HepG2 (cell line): ENCODE measurements around the gene ZNF606. TPM values are rescaled to one million over a fixed set of nuclear protein-coding genes. Genes with fewer than 3 reads are reported as not detected.
A peak's percentile ranks its signal among the peaks of the same experiment; 100 is the strongest.

Source experiments
- CEBPG ChIP-seq: IDR thresholded peaks from 2 replicates; pipeline ENCODE4 v1.6.1; 2016
- CHD2 ChIP-seq: IDR thresholded peaks from 2 replicates; pipeline ENCODE4 v1.6.1; 2011; ENCODE audit warnings: low read depth, low read length, improper control_type of control experiment
- EP300 ChIP-seq, 3 experiments: sonication (generic) in 1 of 3; formaldehyde crosslinking in 1 of 3; IDR thresholded peaks; 2 replicates each; pipeline versions ENCODE4 v1.5.1 to v1.6.1; 2011 to 2020; ENCODE audit warnings: low read depth in 2 of 3, low read length in 2 of 3, borderline replicate concordance in 1 of 3, improper control_type of control experiment in 1 of 3, mild to moderate bottlenecking in 1 of 3, missing genetic modification reagents in 1 of 3, moderate library complexity in 1 of 3
- EZH2 ChIP-seq: conservative IDR thresholded peaks from 2 replicates; pipeline ENCODE4 v1.6.1; 2012; ENCODE audit warnings: mild to moderate bottlenecking, low read depth, low read length, moderate library complexity
- HNF4A ChIP-seq: sonication (generic); formaldehyde crosslinking; IDR thresholded peaks from 2 replicates; pipeline ENCODE4 v1.4.0; 2020; ENCODE audit warnings: missing genetic modification reagents
- KAT8 ChIP-seq: IDR thresholded peaks from 2 replicates; pipeline ENCODE4 v1.6.1; 2016; ENCODE audit warnings: missing genetic modification reagents, missing compliant biosample characterization
- MIER3 ChIP-seq: IDR thresholded peaks from 2 replicates; pipeline ENCODE4 v1.6.1; 2016; ENCODE audit warnings: missing compliant biosample characterization, borderline replicate concordance
- NFRKB ChIP-seq: fragments of 450-650 bp; IDR thresholded peaks from 2 replicates; pipeline ENCODE4 v1.6.1; 2017
- POLR2A ChIP-seq, 2 experiments: IDR thresholded peaks; 2 replicates each; pipeline ENCODE4 v1.6.1; 2011; ENCODE audit warnings: low read depth in 2 of 2, low read length in 2 of 2, mild to moderate bottlenecking in 1 of 2, moderate library complexity in 1 of 2; ENCODE audit not compliant: insufficient read depth in 1 of 2
- RAD21 ChIP-seq: fragments of 450-650 bp; formaldehyde crosslinking; IDR thresholded peaks from 2 replicates; pipeline ENCODE4 v1.5.0; 2020; ENCODE audit warnings: mild to moderate bottlenecking
- RARA ChIP-seq: IDR thresholded peaks from 2 replicates; pipeline ENCODE4 v1.6.1; 2016; ENCODE audit warnings: missing genetic modification reagents, missing compliant biosample characterization
- RFX5 ChIP-seq: IDR thresholded peaks from 2 replicates; pipeline ENCODE4 v1.6.1; 2011; ENCODE audit warnings: low read depth, low read length, improper control_type of control experiment
- SIN3B ChIP-seq: fragments of 150-350 bp; IDR thresholded peaks from 2 replicates; pipeline ENCODE4 v1.6.1; 2014; ENCODE audit warnings: low read length
- SIX1 ChIP-seq: sonication (generic); formaldehyde crosslinking; IDR thresholded peaks from 2 replicates; pipeline ENCODE4 v1.4.0; 2020; ENCODE audit warnings: missing genetic modification reagents, borderline replicate concordance
- SNRNP70 ChIP-seq: fragments of 200-400 bp; formaldehyde crosslinking; IDR thresholded peaks from 2 replicates; pipeline ENCODE4 v1.6.1; 2017; ENCODE audit warnings: mild to moderate bottlenecking, low read depth, low read length, moderate library complexity
- SOX13 ChIP-seq, 3 experiments: fragments of 450-650 bp in 1 of 3; sonication (generic) in 1 of 3; formaldehyde crosslinking in 1 of 3; IDR thresholded peaks in 2 of 3; conservative IDR thresholded peaks in 1 of 3; 2 replicates each; pipeline versions ENCODE4 v1.5.0 to v1.6.1; 2016 to 2020; ENCODE audit warnings: antibody characterized with exemption in 1 of 3, mild to moderate bottlenecking in 1 of 3, missing compliant biosample characterization in 1 of 3, missing genetic modification reagents in 1 of 3, moderate library complexity in 1 of 3
- TAF1 ChIP-seq: sonication (generic); formaldehyde crosslinking; IDR thresholded peaks from 2 replicates; pipeline ENCODE4 v1.4.0; 2020; ENCODE audit warnings: missing genetic modification reagents
- TEAD2 ChIP-seq: sonication (generic); formaldehyde crosslinking; IDR thresholded peaks from 2 replicates; pipeline ENCODE4 v1.9.0; 2021; ENCODE audit warnings: missing genetic modification reagents
- ZMYM4 ChIP-seq: sonication (generic); formaldehyde crosslinking; IDR thresholded peaks from 2 replicates; pipeline ENCODE4 v1.8.1; 2023; ENCODE audit warnings: mild to moderate bottlenecking, missing genetic modification reagents
- ZNF160 ChIP-seq: sonication (generic); formaldehyde crosslinking; IDR thresholded peaks from 2 replicates; pipeline ENCODE4 v1.8.0; 2022; ENCODE audit warnings: mild to moderate bottlenecking, inconsistent platforms, missing genetic modification reagents
- ZNF331 ChIP-seq: sonication (generic); formaldehyde crosslinking; IDR thresholded peaks from 2 replicates; pipeline ENCODE4 v1.4.0; 2020; ENCODE audit warnings: missing genetic modification reagents
- ZNF468 ChIP-seq: sonication (generic); formaldehyde crosslinking; IDR thresholded peaks from 2 replicates; pipeline ENCODE4 v1.8.0; 2022; ENCODE audit warnings: mild to moderate bottlenecking, moderate library complexity, missing genetic modification reagents
- ZNF619 ChIP-seq: sonication (generic); formaldehyde crosslinking; IDR thresholded peaks from 2 replicates; pipeline ENCODE4 v1.4.0; 2020; ENCODE audit warnings: mild to moderate bottlenecking, missing genetic modification reagents
- ZNF749 ChIP-seq: sonication (generic); formaldehyde crosslinking; IDR thresholded peaks from 2 replicates; pipeline ENCODE4 v1.8.0; 2022; ENCODE audit warnings: mild to moderate bottlenecking, missing genetic modification reagents, moderate library complexity, borderline replicate concordance
- ZSCAN21 ChIP-seq: sonication (generic); formaldehyde crosslinking; IDR thresholded peaks from 2 replicates; pipeline ENCODE4 v1.8.0; 2022; ENCODE audit warnings: mild to moderate bottlenecking, missing genetic modification reagents, moderate library complexity, borderline replicate concordance
- polyA plus RNA-seq, 8 experiments: library from polyadenylated mRNA; depleted of rRNA in 3 of 8; stranded (reverse) in 7 of 8; unstranded in 1 of 8; fragments of >200 nt; fragmentation: Illumina TruSeq in 4 of 8; extraction: Trizol in 4 of 8; gene quantifications; 2 replicates each; pipeline versions ENCODE4 v1.2.1 to v1.2.3, GENCODE V29; 2011 to 2016; ENCODE audit warnings: low read depth in 4 of 8, missing spikeins in 1 of 8, mixed read lengths in 1 of 8; ENCODE audit not compliant: insufficient read depth in 1 of 8
- total RNA-seq, 5 experiments: library from RNA; depleted of rRNA; stranded (reverse); fragments of >200 nt; fragmentation: Illumina TruSeq; extraction: Trizol; gene quantifications; 2 replicates each; pipeline ENCODE4 v1.2.3, GENCODE V29; 2016; ENCODE audit warnings: low read depth in 1 of 5
- TF ChIP-seq, protein P1 (sequence below): sonication (generic); formaldehyde crosslinking; IDR thresholded peaks from 2 replicates; pipeline ENCODE4 v1.4.0; 2020; ENCODE audit warnings: mild to moderate bottlenecking, missing genetic modification reagents
- TF ChIP-seq, protein P2 (sequence below): IDR thresholded peaks from 2 replicates; pipeline ENCODE4 v1.6.1; 2012; ENCODE audit warnings: inconsistent platforms
- TF ChIP-seq, protein P3 (sequence below): sonication (generic); formaldehyde crosslinking; IDR thresholded peaks from 2 replicates; pipeline ENCODE4 v1.4.0; 2020; ENCODE audit warnings: missing genetic modification reagents

The ZNF606 gene
- total and polyA plus RNA-seq, 2 of the 13 experiments (the other 11 are each of a cell fraction or from before 2014, with no cell fraction given), result 4.2 to 14.8 TPM

DNA sequence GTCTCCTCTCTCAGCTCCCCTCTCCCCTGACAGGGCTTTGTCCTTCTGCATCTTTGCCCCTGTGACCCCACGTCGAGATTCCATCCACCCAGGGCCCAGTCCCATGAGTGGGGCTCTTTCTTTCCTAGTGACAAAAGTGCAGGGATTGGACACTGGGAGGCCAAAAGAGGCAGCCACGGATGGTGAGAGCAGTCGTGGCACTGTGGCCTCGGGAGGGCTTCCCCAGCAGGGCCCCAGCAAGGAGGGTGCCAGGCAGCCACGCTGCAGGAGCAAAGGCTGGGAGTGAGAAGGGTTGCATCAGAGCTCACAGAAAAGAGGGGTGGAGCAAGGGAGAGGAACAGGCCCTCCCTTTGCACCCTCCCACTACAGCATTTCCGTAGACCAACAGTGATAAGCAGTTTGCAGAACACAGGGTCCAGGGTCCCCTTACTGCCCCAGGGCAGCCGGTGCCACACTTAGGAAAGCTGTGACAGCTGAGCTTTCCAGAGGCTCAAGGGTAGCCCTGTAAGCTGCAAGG, 36.1 kb upstream of the ZNF606 start (continued):
- TF ChIP-seq EZH2 (no peak), RARA (CRISPR knock-in tag) (0 out of 2 replicates have a peak, but pooled peaks have one; percentile 22), RAD21 (CRISPR knock-in tag) (no peak), MIER3 (CRISPR knock-in tag) (peak; percentile 27; the same call in 1 of the 2 replicates), CHD2 (no peak), ZNF619 (CRISPR knock-in tag) (0 out of 2 replicates have a peak, but pooled peaks have one; percentile 24), NFRKB (no peak), TAF1 (CRISPR knock-in tag) (no peak), TEAD2 (CRISPR knock-in tag) (no peak), SNRNP70 (no peak), SIN3B (no peak), ZNF331 (CRISPR knock-in tag) (peak; percentile 8; the same call in 1 of the 2 replicates), ZNF160 (0 out of 2 replicates have a peak, but pooled peaks have one; percentile 30), SOX13 (IDR thresholded peaks at IDR 0.05) (no peak), SOX13 (CRISPR knock-in tag; conservative IDR thresholded peaks at IDR 0.05 in 1 of 2, IDR thresholded peaks at IDR 0.05 in 1 of 2) (peak in 1 of 2 experiments; percentile 21; a peak in 1 of 4 replicates), SIX1 (CRISPR knock-in tag) (no peak), EP300 (IDR thresholded peaks at IDR 0.05; ENCODE audit: low read depth in 2 of 2, low read length in 2 of 2) (no peak), EP300 (CRISPR knock-in tag; IDR thresholded peaks at IDR 0.05; ENCODE audit: borderline replicate concordance) (0 out of 2 replicates have a peak, but pooled peaks have one; percentile 8), ZNF749 (CRISPR knock-in tag) (no peak), HNF4A (CRISPR knock-in tag) (peak; percentile 76), RFX5 (no peak), POLR2A (IDR thresholded peaks at IDR 0.05; ENCODE audit: insufficient read depth in 1 of 2, low read depth in 2 of 2, low read length in 2 of 2) (no peak), ZSCAN21 (0 out of 2 replicates have a peak, but pooled peaks have one; percentile 35), CEBPG (CRISPR knock-in tag) (peak; percentile 91), KAT8 (no peak), ZMYM4 (CRISPR knock-in tag) (peak; percentile 35; the same call in 1 of the 2 replicates), ZNF468 (CRISPR knock-in tag) (no peak)
- TF ChIP-seq, protein P1, sequence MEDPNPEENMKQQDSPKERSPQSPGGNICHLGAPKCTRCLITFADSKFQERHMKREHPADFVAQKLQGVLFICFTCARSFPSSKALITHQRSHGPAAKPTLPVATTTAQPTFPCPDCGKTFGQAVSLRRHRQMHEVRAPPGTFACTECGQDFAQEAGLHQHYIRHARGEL (CRISPR knock-in tag), result no peak
- TF ChIP-seq, protein P2, sequence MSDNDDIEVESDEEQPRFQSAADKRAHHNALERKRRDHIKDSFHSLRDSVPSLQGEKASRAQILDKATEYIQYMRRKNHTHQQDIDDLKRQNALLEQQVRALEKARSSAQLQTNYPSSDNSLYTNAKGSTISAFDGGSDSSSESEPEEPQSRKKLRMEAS, result peak; percentile 62
- TF ChIP-seq, protein P3, sequence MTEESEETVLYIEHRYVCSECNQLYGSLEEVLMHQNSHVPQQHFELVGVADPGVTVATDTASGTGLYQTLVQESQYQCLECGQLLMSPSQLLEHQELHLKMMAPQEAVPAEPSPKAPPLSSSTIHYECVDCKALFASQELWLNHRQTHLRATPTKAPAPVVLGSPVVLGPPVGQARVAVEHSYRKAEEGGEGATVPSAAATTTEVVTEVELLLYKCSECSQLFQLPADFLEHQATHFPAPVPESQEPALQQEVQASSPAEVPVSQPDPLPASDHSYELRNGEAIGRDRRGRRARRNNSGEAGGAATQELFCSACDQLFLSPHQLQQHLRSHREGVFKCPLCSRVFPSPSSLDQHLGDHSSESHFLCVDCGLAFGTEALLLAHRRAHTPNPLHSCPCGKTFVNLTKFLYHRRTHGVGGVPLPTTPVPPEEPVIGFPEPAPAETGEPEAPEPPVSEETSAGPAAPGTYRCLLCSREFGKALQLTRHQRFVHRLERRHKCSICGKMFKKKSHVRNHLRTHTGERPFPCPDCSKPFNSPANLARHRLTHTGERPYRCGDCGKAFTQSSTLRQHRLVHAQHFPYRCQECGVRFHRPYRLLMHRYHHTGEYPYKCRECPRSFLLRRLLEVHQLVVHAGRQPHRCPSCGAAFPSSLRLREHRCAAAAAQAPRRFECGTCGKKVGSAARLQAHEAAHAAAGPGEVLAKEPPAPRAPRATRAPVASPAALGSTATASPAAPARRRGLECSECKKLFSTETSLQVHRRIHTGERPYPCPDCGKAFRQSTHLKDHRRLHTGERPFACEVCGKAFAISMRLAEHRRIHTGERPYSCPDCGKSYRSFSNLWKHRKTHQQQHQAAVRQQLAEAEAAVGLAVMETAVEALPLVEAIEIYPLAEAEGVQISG (CRISPR knock-in tag), result peak; percentile 52
